Transverse colon (tissue), 3 donors: ENCODE data around the gene STK32C.

ENCODE experiments used
- CTCF ChIP-seq, 5 experiments: fragments of 200-600 bp in 3 of 5; fragments of 450-650 bp in 2 of 5; sonication (generic) in 3 of 5; IDR thresholded peaks; 1 replicate in 2 of 5; 2 replicates in 3 of 5; pipeline ENCODE4 v1.5.1; 2016 to 2017; ENCODE audit warnings: antibody characterized with exemption in 5 of 5, inconsistent platforms in 3 of 5, mild to moderate bottlenecking in 2 of 5, moderate library complexity in 1 of 5
- POLR2A ChIP-seq: fragments of 450-650 bp; IDR thresholded peaks from one replicate; pipeline ENCODE4 v1.6.1; 2016; ENCODE audit warnings: antibody characterized with exemption, mild to moderate bottlenecking, moderate library complexity

GRCh38 chr10:132210766-132211165, 97.0 kb downstream of the STK32C start:
- TF ChIP-seq POLR2A = no peak
- no peak for TF ChIP-seq CTCF (IDR thresholded peaks at IDR 0.05)
